Globus pallidus (tissue), 1 donor: Measurements from ENCODE around the gene FKBP1B.
"Not testable (repeated sequence)": the region's sequence is repeated elsewhere in the genome, so short reads cannot be mapped to it uniquely, and the experiment has no call there.

Source experiments
- DNase-seq: peaks from one replicate; pipeline ENCODE4 v3.0.0-alpha.2; 2015; ENCODE audit warnings: low spot score

The FKBP1B gene

DNA sequence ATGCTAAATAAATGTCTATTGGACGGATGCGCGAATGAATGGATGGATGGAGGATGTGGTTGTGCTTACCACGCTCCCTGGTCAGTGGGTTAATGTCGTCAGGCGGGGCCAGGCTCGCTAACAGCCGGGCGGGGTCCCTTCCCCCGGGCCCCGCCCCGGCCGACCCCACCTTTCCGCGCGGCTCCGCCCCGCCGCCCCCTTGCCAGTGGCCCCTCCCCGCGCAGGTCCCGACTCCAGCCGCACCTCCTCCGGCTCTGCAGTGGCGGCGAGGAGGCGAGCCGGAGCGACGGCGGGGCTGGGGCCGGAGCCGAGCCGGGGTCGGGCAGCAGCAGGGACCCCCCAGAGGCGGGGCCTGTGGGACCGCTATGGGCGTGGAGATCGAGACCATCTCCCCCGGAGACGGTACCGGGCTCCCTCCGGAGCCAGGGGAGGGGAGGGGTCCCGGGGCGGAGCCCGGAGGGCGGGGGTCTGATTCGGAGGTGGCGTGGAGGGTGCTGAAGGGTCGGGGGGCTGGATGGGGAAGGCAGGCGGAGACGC is at the start of gene FKBP1B:
FKBP1B (plus strand) TSS at position 257 of the 537 bp plus-strand sequence; CDS start at position 366, 109 bp downstream.
- DNase-seq, result no peak

DNA sequence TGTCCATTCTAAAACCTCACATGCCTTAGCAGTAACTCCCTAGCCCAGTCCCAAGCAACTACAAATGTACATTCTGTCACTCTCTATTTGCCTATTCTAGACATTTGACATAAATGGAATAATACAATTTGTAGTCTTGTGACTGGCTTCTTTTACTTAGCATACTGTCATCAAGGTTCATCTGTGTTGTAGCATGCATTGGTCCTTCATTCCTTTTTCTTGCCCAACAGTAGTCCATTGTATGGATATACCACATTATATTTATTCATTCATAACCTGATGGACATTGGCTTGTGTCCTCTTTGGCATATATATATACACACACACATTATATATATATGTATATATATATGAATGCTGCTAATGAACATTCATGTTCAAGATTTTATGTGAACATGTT is 41.8 kb upstream of the FKBP1B start:
- DNase-seq, result no peak

DNA sequence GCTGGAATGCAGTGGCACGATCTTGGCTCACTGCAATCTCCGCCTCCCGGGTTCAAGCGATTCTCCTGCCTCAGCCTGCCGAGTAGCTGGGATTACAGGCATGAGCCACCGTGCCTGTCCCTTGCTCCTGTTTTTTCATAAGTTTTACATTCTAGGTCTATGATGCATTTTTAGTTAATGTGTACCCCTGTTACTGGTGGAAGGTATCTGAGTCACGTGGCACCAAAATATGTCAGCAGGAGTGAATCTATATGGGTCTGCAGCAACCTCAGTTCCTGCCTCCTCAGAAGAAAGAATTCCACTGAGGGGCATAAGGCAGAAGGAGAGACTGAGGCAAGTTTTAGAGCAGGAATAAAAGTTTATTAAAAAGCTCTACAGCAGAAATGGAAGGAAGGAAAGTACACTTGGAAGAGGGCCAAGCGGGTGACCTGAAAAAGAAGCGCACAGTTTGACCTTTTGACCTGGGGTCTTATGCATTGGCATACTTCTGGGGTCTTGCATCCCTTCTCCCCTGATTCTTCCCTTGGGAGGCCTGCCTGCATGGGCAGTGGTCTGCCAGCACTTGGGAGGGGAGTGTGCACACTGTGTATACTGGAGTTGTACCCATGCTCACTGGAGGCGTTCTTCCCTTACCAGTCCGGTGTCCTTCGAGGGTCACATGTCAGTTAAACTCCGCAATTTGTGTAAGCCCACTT is 40.7 kb upstream of the FKBP1B start:
- no peak for DNase-seq

DNA sequence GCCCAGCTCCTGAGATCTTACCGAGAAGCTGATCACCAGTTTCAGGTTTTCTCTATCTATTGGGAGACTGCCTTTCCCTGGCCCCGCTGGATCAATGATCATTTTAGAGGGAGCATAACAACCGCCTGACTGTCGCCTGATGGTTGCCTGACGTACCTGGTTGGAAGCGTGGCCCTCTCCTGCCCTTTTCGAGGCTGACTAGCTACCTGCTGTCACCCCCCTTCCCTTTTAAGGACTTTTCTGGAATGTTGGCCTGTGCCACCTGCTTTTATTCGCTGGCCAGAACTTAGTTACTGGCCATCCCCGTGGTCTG is 40.2 kb upstream of the FKBP1B start:
- DNase-seq, result no peak

DNA sequence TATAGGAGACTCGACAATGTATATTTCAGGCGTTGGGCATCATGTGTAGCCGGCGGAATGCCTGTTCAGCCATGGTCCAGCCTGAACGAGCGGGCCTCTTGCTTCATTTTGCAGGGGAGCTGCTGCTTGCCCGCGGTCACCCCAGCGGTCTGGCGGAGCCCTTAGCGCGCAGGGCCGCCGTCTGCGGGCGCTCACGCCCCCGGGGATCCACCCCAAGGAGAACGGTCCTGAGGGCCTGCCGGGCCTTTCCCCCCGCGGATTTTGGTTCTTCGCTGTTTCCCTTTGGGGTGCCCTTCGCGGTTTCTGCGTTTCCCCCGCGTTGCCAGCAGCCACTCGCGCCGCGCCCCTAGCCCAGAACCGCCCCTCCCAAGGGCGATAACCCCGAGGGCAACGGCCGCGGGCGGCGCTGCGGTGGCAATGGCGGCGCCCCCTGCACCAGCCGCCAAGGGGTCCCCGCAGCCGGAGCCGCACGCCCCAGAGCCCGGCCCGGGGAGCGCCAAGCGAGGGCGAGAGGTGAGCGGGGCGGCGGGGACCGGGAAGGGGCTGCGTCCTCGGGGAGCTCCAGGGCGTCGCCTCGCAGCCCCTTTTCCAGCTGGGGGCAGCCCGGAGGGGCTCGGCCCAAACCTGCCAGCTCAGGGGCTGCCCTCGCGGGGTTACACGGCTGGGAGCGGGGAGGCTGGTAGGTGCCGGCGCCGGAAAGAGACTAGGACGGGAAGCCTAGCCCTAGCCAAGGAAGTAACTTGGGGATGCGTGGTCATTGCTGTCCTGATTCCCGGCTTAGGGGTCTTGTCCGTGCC is 39.7 kb upstream of the FKBP1B start, which contains the start of gene MFSD2B:
MFSD2B (plus strand) TSS at position 406 of the 797 bp plus-strand sequence; CDS start at position 418, 12 bp downstream.
- no peak for DNase-seq

DNA sequence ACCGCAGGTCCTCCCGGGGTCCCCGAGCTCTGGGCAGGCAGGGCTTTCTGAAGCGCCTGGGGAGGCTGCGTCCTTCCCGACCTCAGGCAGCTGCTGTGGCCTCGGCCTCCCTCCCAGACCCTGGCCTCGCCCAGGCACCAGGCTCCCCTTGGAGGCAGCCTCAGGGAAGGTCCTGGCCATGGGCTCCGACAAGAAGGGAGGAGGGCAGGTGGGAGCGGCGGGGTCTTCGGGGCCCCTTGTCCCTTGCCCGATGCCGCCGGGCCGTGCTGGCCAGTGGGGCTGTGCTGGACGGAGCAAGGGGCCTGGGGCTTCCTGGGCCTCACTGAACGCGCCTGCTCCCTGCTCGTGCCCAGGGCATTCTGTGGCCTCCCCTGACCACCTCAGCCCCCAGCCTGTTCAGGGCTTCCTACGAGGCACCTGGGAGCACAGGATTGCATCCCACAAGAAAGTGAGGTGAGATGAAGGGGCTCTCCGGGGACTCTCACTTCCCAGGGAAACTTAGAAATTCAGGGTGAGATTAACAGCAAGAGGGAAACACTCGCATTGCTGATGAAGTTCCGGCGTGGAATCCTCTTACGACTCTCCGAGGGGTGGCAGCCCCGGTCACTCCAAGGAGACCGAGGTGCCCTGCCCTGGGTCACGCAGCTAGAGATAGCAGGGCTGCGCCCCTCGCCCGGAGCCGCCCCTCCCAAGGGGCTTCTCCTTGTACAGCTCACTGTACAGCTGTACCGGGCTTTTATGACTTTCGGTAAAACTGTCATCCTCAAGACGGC is 38.9 kb upstream of the FKBP1B start:
- DNase-seq, result no peak

DNA sequence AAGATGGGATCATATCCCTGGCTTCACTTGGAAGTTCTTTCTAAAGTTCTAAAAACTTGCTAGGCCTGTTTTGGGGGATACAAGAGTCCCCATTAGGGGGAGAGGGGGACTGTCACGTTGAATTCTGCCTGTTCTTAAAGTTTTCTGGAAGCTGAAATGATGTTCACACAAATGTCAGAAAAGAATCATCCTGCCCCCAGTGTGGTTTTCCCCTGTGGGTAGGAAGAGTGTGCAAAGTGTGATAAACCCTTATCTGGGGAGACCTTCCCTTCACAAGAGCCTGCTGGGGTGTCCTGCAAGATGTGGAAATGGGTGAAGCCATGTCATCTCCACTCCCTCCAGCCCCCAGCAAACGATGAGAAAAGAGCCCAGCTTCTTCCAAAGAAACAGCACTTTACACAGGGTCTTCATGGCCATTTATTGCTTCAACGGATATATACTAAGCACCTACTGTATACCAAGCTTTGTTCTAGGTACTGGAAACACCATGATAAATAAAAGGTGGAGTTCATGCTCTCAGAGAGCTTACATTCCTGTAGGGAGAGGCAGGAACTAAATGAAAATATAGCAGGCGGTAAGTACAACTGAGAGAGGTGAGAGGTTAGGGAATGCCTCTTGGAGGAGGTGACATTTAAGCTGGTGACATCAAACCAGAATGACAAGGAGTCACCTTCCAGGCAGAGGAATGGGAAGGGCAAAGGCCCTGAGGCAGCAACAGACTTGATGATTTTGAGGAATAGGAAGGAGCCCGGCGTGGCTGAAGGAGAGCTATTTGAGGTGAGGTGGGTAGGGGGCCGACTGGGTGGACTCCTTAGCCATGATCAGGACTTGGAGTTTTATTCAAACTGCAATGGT is 38.1 kb upstream of the FKBP1B start:
- no peak for DNase-seq

DNA sequence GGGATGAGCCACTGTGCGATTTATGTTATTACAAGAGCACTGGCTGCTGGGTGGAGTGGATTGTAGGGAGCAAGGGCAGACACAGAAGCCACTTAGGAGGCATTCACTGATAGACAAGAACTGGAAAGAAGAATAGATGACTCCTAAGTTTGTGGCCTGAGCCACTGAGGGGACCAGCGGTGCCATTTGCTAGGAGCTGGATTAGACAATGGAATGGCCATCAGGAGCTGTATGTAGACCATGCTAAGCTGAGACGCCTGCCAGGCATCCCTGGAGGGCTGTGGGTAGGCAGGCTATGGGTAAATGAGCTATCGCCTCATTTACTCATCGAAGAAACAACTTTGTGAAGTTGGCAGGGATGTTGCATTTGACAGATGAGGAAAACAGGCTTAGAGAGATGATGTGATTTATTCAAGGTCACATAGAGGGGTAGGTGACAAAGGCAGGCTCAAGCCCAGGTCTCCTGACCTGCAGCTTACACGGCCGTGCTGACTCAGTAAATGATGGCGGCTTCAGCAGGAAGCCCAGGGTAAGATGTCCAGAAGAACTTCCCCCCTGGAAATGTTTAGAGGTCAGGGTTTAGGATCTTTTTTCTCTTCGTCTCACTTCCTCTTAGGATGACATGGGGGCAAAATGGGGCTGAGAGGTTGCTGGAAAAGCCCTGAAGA is 36.9 kb upstream of the FKBP1B start:
- DNase-seq, result no peak

DNA sequence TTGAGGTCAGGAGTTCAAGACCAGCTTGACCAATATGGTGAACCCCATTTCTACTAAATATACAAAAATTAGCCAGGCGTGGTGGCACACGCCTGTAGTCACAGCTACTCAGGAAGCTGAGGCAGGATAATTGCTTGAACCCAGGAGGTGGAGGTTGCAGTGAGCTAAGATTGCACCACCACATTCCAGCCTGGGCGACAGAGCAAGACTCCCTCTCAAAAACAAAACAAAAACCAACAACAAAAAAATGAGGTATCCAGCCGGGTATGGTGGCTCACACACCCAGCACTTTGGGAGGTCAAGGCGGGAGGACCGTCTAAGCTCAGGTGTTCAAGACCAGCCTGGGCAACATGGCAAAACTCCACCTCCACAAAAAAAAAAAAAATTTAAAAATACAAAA is 34.6 kb upstream of the FKBP1B start:
- DNase-seq, result not testable (repeated sequence)

DNA sequence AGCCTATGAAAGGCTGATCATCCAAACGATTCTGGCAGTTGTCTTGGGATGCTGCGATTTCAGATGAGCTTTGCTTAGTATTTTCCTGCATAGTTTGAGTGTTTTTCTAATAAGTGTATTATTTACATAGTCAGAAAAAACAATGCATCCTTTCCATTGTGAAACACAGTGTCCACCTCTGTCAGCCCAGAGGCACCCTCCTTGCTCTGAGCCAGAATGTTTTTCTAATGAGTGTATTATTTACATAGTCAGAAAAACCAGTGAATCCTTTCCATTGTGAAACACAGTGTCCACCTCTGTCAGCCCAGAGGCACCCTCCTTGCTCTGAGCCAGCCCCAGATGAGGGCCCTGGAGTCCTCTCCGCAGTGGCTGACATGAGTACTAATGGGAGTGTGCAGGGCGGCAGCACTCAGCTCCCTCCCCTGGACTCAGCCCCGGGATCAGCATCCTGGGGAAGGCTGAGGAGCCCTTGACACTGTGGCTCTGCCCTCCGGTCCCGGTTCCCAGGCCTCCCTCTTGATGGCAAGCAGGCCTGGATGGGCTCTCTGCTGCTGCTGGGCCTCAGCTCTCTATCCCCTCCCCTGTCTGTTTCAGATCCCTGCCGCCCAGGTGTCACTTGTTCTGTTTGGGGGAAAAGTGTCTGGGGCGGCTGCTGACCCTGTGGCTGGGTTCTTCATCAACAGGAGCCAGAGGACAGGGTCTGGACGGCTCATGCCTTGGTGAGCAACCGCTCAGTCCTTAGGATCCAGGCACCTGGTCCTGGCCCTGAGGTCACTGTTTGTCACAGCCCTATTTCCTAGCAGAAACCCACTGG is 33.8 kb upstream of the FKBP1B start:
- no peak for DNase-seq

DNA sequence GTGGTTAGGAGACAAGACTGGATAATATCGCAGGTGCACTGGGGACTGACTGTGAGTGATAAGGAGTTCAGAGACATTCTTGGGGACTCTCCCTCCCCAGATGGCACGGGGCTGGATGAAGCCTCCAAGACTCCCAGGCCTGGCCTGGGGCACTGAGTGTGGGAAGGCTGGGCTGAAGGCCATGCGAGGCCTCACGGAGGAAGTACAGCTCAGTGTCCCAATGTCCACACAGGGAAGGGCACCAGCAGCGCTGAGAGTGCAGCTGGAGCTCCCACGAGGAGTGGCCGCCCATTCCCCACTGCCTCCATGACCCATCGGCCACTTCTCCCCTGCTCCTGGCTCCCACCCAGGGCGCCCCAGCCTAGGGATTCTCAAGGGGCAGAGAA is 33.2 kb upstream of the FKBP1B start:
- no peak for DNase-seq

DNA sequence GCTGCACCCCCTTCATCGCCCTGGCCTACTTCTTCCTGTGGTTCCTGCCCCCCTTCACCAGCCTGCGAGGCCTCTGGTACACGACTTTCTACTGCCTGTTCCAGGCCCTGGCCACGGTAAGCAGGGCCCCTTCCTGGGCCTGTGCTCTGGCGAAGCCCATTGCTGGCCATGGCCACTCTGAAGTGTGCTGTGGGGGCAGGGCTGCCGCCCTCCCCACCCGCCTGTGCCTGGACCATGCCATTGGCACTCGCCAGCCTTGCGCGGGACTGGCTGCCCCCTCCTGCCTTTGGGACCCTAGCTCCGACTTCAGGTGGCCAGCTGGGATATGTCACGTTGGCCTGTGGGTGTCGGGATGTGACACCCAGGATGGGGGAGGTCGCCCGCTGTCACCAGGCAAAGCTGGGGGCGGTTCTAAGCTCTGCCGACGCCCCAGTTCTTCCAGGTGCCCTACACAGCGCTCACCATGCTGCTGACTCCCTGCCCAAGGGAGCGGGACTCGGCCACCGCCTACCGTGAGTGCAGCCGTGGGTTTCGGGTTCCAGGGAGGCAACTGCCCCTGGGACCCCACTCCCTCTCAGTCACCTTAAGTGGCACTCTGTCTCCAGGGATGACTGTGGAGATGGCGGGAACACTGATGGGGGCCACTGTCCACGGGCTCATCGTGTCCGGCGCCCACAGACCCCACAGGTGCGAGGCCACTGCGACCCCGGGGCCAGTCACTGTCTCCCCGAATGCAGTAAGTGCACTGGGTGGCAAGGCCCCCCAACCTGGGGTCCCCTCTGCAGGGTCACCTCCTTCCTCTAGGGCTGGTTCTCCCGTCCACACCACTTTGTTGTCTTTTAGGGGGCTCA is 32.5 kb upstream of the FKBP1B start:
- DNase-seq, result no peak

DNA sequence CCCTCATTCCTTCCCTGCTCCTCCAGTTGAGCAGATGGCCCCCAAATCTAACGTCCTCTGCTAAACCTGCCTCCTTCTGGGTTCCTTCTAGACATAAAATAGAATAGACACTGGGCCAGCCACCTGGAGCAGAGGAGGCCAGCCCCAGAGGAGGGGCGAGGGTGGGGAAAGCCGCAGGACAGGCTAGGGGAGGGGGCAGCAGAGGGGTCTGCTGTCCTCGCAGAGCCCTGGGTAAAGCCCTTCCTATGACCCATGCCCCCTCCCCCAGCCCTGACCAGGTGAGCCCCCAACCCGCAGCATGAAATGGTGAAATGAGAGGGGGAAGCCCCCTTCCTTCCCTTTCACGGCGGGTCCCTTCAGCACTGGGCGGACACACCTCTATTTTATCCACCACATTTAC is 31.8 kb upstream of the FKBP1B start:
- DNase-seq, result no peak

DNA sequence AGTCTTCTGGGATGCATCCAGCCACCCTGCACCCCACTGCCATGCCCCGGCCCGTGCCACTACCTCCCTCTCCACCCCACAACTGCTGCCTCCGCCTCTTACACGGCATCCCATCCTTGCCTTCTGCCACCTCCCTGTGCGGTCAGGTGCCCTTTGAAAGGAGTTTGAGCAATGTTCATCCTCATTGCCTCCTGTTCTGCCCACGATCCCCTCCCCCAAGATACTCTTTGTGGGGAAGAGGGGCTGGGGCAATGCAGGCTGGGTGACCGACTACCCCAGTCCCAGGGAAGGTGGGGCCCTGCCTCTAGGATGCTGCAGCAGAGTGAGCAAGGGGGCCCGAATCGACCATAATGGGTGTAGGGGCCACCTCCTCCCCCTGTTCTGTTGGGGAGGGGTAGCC is 31.3 kb upstream of the FKBP1B start:
- no peak for DNase-seq

DNA sequence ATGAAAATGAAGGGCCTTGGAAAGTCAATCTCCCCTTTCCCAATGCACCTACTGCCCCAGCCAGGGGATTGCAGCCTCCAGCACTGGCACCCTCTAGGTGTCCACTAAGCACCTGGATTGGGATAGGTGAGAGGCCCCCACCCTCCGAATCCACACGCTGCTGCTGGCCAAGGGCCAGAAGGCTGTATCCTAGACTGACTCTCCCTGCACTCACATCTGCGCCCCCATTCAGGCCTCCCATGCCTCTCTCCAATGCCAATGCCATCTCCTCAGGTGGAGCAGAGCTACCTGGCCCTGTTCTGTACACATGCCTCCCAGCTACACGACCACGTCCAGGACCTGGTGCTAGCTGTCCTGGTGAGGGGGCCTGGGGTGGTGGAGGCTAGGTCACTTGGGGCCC is 29.8 kb upstream of the FKBP1B start:
- no peak for DNase-seq

DNA sequence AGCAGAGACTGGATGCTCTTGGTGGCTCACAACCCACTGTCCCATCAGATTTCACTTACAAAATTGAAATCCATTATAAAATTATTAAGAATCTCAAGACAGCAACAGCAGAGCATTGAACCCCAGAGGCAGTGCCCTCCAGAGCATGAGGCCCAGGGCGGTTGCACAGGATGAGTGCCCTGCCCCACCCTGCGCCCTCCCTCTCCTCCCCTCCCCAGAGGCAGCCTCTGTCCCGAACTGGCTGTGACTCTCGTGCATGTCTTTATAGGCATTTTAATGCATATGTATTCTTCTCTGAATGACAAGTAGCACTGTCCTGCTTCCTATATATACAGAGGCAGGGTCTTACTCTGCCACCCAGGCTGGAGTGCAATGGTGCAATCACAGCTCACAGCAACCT is 29.3 kb upstream of the FKBP1B start:
- no peak for DNase-seq

DNA sequence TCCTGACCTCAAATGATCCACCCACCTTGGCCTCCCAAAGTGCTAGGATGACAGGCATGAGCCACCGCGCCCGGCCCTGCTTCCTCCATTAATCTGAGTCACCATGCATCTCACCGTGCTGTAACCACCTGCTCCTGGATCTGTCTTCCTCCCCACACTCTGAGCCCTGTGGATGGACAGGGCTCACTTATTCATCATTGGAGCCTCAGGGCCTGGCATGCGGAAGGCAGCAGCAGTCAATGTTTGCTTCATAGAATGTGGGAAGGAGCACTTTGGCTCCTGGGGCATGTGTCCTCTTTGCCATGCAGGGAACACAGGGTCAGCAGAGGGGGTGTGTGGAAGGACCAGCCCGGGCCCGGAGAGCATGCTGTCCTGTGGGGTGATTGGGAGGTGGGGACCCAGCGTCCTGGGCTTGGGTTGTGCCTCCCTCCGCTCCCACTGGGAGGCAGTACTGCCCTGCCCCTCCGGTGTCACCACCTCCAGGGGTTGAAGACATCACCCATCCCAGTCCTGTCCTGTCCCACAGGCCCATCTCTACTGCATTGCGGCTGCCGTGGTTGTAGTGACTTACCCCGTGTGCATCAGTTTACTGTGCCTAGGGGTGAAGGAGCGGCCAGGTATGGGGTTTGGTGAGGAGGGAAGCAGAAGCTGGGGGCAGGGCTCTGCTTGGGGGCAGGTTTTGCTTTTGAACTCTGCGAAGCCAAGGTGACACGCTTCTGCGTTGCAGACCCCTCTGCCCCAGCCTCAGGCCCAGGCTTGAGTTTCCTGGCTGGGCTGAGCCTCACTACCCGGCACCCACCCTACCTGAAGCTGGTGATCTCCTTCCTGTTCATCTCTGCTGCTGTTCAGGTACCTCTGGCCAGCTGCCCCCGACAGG is 28.2 kb upstream of the FKBP1B start:
- DNase-seq, result no peak

DNA sequence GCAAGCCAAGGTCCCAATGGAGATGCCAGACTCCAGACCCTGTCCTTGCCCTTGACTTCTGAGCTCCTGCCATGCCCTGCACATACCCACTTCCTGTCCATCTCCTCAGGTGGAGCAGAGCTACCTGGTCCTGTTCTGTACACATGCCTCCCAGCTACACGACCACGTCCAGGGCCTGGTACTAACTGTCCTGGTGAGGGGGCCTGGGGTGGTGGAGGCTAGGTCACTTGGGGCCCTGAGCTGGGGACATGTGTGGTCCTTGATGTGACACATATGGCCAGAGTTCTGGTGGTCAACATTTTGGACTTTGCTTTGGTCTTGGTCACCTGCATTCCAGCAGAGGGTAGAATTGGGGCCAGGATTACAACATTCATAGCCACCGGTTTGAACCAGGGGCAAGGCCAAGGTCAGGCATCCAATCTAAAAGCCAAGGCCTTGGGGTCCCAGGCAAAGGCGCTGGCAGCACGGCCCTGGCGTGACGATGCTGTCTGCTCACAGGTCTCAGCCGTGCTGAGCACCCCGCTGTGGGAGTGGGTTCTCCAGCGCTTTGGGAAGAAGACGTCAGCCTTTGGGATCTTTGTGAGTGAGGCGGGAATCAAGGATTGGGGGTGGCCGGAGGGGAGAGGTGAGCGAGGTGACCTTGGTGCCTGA is 27.1 kb upstream of the FKBP1B start:
- no peak for DNase-seq
